ENCODE results near the gene HOXA11. TPM values are rescaled to one million over a fixed set of nuclear protein-coding genes. Genes with fewer than 3 reads are reported as not detected.

Gene HOXA11
- total RNA-seq, 1 donor from 2014 or later, result not detected

DNA sequence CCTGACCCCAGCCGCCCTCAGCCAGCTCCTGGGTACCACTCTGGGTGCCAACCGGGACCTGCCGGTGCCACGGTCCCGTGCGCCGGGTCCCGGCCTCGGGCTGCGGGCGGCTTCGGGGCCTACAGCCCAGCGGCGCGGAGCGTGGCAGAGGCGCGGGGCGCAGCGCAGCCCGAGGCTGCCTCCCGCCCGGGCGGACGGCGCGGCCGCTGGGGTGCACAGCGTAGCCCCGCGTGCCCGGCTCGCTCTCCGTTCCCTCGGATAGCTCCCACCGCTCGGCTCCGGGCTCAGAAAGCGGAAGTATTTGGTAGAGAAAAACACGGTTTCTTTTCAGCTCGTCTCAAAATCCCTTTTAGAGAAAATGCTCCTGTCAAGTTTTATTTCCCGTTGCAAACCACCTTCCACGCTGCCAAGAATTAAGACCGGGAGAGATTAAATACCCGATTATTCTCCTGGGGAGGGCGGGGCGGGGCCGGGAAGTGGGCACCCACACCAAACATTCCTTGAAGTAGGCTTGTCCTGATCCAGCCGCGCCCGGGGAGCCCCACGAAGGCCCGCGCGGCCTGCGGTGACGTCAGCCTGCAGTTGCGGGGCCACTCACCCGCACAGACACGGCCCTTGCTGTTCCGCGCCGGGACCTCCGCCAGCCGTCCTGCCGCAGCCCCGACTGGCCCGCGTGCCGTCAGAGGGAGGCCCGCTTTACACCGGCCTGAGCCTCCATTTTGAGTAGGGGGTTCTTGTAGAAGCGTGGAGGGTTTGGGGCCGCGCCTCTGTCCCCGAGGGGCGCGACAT lies 7.7 kb upstream of the HOXA11 start:
- Histone ChIP-seq H3K36me3 (no peaks in the 10 kb centered on the region), H3K4me1 (peaks cover 28% of the 10 kb centered on the region), H3K27me3 (peaks cover 100% of the 10 kb centered on the region), H3K9me3 (no peaks in the 10 kb centered on the region), H3K4me3 (peak overlapping the region; percentile 29), H3K27ac (no peak overlapping the region)
- intact Hi-C loops (cut with DNase I), result no loop called here
- TF ChIP-seq, protein P1, sequence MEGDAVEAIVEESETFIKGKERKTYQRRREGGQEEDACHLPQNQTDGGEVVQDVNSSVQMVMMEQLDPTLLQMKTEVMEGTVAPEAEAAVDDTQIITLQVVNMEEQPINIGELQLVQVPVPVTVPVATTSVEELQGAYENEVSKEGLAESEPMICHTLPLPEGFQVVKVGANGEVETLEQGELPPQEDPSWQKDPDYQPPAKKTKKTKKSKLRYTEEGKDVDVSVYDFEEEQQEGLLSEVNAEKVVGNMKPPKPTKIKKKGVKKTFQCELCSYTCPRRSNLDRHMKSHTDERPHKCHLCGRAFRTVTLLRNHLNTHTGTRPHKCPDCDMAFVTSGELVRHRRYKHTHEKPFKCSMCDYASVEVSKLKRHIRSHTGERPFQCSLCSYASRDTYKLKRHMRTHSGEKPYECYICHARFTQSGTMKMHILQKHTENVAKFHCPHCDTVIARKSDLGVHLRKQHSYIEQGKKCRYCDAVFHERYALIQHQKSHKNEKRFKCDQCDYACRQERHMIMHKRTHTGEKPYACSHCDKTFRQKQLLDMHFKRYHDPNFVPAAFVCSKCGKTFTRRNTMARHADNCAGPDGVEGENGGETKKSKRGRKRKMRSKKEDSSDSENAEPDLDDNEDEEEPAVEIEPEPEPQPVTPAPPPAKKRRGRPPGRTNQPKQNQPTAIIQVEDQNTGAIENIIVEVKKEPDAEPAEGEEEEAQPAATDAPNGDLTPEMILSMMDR (IDR thresholded peaks at IDR 0.05), result no peak
- peak; percentile 69 for DNase-seq
- ATAC-seq, result peak; percentile 60

DNA sequence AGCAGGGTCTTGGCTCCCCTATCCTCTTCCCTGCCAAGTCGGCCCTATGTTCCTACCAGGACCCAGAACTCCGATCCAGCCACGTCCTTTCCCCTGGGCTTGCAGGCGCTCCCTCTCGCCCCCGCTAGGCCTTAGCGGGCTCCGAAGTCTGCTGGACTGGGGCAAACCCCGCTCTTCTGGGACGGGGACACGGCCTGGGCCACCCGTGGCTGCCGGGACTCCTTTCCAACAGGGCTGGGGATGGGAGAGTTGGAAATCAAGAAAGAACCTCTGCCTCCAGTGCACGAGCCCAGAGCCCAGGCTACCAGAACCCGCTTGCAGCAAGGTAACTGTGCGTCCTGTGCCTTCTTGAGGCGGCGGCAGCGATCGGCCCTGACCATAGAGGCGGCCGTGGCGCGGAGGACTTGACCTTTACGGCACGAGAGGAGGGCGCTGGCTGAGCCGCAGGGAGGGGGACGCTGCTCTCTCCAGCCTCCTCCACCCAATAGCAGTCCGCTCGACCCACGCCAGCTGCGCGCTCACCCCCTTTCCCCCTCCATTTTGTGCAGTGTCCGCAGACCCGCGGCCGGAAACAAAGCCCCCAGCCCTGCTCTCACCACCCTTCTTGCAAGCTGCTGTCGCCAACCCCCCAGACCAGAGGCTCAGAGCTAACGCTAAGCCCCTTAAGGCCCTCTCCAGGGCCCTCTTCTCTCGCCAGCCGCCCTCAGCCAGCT lies 7.0 kb upstream of the HOXA11 start:
- peak; percentile 61 for DNase-seq
- Histone ChIP-seq H3K4me1 (peaks cover 32% of the 10 kb centered on the region), H3K36me3 (no peaks in the 10 kb centered on the region), H3K4me3 (no peak overlapping the region), H3K27me3 (peaks cover 100% of the 10 kb centered on the region), H3K9me3 (no peaks in the 10 kb centered on the region), H3K27ac (no peak overlapping the region)
- intact Hi-C loops (cut with DNase I), result no loop called here
- no peak for ATAC-seq
- TF ChIP-seq, protein P1 (IDR thresholded peaks at IDR 0.05), result no peak

DNA sequence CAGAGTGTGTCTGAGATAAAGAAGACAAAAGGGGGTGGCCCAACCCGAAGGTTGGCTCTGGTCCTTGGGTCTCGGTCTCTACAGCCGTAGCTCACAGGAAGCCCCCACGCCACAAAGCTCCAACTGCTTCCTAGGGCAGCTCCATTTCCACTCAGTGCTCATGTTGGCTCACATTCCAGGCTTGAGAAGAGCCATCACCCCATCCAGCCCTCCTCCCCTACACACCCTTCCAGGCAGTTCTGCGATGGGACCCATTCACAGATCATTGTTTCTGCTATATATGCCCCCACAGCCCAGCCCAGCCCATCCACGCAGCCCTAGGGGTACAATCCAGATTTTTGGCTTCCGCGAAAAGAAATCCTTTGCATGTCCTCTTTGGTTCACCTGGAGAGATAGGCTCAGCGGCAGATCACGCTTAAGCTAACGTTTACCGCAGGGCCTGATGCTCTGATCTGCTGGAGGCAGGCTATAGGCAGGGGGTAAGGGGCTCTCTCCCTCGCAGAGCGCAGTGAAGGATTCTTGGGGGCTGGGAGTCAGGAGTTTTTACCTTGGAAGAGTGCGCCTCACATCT lies 6.2 kb upstream of the HOXA11 start:
- Histone ChIP-seq H3K27ac (no peak overlapping the region), H3K36me3 (no peaks in the 10 kb centered on the region), H3K9me3 (no peaks in the 10 kb centered on the region), H3K4me1 (peaks cover 32% of the 10 kb centered on the region), H3K4me3 (no peak overlapping the region), H3K27me3 (peaks cover 100% of the 10 kb centered on the region)
- intact Hi-C loops (cut with DNase I), result no loop called here
- TF ChIP-seq, protein P1 (IDR thresholded peaks at IDR 0.05), result no peak
- ATAC-seq, result no peak
- peak; percentile 46 for DNase-seq

DNA sequence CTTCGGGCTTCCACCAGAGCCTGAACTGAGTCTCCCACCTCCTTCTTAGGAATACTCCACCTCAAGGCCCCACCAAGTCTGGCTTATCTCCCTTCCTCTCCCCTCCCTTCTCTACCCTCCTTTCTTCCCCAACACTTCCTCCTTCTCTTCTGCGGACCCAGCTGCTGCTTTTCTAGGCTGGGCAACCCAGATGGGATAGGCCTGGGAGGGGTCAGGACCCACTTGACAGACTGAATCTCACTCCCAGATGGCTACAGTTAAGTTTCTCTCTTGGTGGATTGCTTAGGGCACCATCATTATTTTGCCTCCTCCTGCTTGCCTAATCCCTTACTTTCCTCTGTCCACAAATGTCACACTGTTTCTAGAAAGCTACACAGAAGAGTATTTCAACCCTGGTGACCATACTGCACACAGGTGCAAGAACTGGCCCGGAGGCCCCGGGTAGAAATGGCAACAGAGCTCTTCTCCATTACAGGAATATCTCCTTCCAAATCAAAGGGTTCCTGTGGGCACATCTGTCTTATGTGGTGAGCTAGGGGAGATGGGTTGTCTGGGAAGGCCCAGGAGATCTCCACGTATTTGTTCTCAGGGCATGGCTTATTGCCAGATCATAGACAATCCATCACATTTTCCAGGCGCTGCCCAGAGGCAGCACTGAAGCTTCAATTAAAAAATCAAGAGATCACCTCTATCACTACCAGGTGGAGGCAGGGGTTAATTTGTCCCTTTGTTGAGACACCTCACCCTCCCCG lies 5.1 kb upstream of the HOXA11 start:
- TF ChIP-seq, protein P1 (IDR thresholded peaks at IDR 0.05), result no peak
- ATAC-seq, result no peak
- intact Hi-C loops (cut with DNase I), result no loop called here
- H3K27ac ChIP-seq, result no peak overlapping the region
- H3K4me3 ChIP-seq, result no peak overlapping the region
- no peaks in the 10 kb centered on the region for H3K9me3 ChIP-seq
- DNase-seq, result no peak
- H3K27me3 ChIP-seq, result peaks cover 100% of the 10 kb centered on the region
- H3K36me3 ChIP-seq, result no peaks in the 10 kb centered on the region
- peaks cover 39% of the 10 kb centered on the region for H3K4me1 ChIP-seq

DNA sequence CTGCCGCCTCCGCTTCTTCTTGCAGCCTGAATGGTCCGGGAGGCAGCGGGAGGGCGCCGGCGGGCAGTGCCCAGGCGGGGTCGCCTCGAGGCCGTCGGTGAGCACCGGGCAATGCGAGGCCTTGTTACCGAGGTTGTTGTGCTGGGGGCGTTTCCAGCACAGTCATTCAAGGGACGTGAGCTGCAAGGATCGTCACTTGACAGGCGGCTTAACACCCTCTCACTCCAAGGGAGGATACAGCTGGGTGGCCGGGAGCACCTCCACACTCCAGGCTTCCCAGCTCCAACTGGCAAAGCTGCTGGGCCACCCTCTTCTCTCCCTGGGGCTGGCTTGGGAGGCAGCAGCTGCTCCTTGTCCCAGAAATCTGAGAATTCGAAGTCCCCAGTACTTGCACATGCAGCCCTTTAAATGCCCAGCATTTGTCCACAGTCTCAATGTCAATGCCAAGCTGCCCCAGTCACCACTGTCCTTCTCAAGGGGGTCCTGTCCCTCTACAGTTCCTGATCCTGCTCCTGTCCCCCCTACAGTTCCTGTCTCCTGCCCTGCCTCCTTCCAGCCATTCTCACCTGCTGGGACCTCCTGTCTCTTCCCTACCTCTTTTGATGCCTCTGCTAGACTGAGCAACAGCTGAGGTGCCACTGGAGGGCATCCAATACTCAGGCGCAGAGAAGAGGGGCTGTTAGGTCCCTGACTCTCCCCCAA lies 4.4 kb upstream of the HOXA11 start:
- H3K4me3 ChIP-seq, result peak overlapping the region; percentile 25
- DNase-seq (peak; percentile 57), ATAC-seq (no peak)
- TF ChIP-seq, protein P1 (IDR thresholded peaks at IDR 0.05), result no peak
- H3K27me3 ChIP-seq, result peaks cover 100% of the 10 kb centered on the region
- H3K27ac ChIP-seq, result no peak overlapping the region
- intact Hi-C loops (cut with DNase I), result no loop called here
- no peaks in the 10 kb centered on the region for H3K36me3 ChIP-seq
- peaks cover 39% of the 10 kb centered on the region for H3K4me1 ChIP-seq
- no peaks in the 10 kb centered on the region for H3K9me3 ChIP-seq

Measured in upper lobe of right lung (tissue), 1 donor.